ENCODE results near the gene GADD45A.

DNA sequence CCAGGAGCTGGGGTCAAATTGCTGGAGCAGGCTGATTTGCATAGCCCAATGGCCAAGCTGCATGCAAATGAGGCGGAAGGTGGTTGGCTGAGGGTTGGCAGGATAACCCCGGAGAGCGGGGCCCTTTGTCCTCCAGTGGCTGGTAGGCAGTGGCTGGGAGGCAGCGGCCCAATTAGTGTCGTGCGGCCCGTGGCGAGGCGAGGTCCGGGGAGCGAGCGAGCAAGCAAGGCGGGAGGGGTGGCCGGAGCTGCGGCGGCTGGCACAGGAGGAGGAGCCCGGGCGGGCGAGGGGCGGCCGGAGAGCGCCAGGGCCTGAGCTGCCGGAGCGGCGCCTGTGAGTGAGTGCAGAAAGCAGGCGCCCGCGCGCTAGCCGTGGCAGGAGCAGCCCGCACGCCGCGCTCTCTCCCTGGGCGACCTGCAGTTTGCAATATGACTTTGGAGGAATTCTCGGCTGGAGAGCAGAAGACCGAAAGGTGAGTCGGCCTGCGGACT lies at the start of gene GADD45A:
- TF ChIP-seq, protein P1, sequence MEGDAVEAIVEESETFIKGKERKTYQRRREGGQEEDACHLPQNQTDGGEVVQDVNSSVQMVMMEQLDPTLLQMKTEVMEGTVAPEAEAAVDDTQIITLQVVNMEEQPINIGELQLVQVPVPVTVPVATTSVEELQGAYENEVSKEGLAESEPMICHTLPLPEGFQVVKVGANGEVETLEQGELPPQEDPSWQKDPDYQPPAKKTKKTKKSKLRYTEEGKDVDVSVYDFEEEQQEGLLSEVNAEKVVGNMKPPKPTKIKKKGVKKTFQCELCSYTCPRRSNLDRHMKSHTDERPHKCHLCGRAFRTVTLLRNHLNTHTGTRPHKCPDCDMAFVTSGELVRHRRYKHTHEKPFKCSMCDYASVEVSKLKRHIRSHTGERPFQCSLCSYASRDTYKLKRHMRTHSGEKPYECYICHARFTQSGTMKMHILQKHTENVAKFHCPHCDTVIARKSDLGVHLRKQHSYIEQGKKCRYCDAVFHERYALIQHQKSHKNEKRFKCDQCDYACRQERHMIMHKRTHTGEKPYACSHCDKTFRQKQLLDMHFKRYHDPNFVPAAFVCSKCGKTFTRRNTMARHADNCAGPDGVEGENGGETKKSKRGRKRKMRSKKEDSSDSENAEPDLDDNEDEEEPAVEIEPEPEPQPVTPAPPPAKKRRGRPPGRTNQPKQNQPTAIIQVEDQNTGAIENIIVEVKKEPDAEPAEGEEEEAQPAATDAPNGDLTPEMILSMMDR (conservative IDR thresholded peaks at IDR 0.05 in 1 of 2, IDR thresholded peaks at IDR 0.05 in 1 of 2; ENCODE audit: low read depth in 1 of 2, low read length in 2 of 2), result no peak
- TF ChIP-seq EZH2 (IDR thresholded peaks at IDR 0.05; ENCODE audit: low read length, missing control alignments), result no peak

All from fibroblast of lung (primary cell).